HG03045 (cell line): ENCODE measurements around the gene NLRP10.
A peak's percentile ranks its signal among the peaks of the same experiment; 100 is the strongest.

ENCODE experiments used
- ATAC-seq: cut with Tn5 transposase; IDR thresholded peaks from one replicate; pipeline ENCODE4 v1.9.1; 2021; ENCODE audit warnings: mild to moderate bottlenecking, moderate library complexity; ENCODE audit not compliant: unreplicated experiment

The NLRP10 gene, protein sequence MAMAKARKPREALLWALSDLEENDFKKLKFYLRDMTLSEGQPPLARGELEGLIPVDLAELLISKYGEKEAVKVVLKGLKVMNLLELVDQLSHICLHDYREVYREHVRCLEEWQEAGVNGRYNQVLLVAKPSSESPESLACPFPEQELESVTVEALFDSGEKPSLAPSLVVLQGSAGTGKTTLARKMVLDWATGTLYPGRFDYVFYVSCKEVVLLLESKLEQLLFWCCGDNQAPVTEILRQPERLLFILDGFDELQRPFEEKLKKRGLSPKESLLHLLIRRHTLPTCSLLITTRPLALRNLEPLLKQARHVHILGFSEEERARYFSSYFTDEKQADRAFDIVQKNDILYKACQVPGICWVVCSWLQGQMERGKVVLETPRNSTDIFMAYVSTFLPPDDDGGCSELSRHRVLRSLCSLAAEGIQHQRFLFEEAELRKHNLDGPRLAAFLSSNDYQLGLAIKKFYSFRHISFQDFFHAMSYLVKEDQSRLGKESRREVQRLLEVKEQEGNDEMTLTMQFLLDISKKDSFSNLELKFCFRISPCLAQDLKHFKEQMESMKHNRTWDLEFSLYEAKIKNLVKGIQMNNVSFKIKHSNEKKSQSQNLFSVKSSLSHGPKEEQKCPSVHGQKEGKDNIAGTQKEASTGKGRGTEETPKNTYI

DNA sequence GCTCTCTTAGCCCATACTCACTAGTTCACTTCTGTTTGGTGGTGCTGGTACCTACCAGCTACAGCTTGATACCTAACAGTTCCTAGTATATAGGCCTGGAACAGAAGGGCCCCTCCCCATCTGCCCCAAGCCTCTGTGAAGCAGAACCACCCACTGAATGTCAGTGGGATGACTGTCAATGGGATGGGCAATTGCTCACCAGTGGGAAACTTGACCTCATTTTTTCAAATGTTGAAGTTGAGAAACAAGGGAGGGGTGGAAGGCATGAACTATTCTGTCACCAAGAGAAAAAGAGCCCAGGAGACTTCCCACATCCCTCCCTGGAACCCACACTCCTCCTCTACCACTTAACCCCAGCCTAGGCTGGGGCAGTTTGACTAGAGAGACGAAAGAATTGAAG, at the start of gene NLRP10:
NLRP10 (minus strand) TSS at position 62 of the 400 bp plus-strand sequence. CDS start 1,952 bp downstream, outside the sequence.
- ATAC-seq, result no peak

DNA sequence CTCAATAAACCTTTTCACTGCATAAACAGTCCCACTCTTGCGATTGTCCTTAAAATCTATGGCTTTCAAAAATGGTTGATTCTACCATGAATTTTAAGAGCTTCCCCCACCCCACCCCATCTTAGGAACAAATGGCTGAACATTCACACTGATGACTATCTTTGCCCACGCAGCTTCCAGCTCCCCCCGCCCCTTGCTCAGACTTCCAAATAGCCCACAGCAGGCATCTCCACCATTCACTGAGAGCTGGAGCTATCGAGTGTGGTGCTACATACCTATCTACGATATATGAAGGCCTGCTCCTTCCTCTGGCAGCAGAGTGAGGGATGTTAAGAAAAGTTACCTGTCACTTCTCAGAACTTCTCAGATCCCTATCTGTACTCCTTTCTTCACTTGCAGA, 48.6 kb upstream of the NLRP10 start:
- ATAC-seq, result no peak

DNA sequence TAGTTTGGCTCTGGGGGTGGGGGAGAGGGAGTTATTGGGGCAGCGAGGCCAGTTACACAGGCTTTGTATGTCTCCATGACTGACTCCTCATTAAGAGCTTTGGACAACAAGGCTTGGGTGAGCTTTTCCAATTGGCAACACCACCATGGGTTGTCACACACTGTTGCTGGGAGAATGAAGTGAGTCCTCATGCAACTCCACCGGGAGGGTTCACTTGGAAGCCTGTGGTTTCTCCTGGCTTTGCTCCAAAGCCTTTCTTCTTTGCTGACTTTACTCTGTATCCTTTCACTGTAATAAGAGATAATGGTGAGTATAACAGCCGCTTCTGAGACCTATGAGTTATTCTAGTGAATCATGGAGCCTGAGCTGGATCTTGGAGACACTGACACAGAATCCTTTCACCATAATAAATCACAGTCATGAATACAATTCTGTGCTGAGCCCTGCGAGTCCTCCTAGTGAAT, 46.8 kb upstream of the NLRP10 start:
- ATAC-seq, result no peak

DNA sequence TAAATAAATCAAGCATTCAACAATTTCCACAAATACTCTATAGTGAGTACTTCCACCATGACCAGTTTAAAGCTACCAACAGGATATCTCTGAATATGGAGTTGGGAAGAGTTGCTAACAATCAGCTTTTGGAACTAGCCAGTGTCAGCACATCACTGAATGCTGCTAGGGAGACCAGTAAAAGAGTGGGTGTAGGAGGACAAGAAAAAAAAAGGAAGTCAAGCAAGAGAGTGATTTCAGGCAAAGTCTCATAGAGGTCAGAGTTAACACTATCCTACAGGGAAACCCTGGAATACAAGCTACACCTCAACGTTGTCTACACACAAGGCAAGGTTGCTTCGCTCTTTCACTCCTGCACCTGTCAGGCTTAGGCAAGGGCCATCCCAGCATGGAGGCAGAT, 46.1 kb upstream of the NLRP10 start:
- no peak for ATAC-seq

DNA sequence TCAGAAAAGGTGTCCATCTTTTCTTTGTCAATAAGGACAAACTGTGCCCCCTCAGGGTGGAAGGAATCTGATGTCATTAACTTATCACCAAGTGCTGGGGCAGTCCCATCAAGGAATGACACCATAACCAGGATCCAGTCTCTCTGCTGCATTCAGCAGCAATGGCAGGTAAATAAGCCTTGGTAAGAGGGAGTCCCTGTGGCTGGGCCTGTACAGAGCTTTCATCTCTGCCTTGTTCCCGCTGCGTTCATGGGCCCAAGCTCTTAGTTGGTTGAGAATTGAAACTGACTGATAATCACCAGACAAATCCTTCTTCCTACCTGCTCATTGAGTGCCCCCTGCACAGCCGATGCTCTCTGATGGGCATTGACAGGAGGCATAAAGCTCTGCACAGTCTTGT, 44.6 kb upstream of the NLRP10 start:
- no peak for ATAC-seq

DNA sequence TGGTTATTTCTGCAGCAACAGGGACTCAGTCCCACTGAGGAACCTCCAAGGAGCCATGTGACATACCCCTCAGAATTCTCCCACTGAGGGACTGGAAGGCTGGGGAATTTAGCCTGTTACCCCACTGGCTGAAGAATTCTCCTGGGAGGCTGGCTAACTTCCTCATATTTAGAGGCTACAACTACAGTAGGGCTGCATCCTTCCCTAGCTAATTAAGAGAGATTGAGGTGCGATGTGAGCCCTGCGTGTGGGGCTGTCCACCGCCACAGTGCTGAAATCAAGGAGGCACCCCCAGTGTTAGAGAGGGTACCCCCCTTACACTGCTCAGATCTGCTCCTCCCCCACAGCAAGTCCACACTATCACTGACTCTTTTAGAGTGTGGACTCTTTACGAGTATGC, 43.0 kb upstream of the NLRP10 start:
- no peak for ATAC-seq

DNA sequence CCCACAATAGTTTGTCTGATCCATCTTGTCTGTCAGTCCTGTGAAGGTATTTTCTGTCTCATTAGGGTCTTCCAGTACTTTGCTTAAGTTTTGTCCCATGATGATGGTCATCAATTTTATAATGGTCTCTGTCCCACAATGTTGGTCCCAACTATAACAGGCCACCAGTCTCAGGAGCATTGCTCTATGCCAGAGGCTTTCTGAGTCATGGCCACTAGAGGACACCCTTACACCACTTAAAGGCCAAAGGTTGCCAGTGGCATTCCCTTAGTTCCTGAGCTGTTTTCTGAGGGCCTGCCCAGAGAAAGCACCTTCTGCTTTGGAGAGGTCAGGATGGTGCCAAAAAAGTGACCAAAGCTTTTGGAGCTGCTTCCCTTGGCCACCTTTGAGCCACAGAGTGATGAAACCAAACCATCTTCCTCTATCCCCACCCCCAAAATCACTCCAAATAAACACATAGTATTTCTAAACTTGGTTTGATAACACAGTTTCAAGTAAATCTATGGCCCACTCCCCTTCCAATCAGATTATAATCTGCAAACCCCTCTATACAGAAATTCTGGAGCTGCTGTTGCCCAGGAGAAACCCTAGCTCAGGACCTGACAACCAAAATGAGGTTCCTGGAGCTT, 41.2 kb upstream of the NLRP10 start:
- ATAC-seq, result peak; percentile 52

DNA sequence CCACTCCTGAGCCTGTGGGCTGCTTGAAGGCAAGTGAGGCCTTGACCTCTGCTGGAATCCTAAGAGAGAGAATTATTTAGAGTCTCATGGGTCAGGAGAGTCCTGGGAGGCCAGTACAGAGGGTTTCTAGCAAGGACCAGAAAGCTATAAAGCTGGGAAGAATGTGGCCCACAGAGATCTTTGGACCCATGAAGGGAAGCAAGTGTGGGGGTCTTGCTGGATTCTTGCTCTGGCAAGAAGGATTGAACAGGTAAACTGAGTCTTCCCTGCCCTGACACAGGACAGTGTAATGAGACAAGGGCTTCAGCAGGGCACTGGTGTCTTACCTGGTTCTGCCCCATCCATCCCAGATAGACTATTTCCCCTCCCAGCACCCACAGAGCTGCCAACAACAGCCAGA, 40.3 kb upstream of the NLRP10 start:
- no peak for ATAC-seq

DNA sequence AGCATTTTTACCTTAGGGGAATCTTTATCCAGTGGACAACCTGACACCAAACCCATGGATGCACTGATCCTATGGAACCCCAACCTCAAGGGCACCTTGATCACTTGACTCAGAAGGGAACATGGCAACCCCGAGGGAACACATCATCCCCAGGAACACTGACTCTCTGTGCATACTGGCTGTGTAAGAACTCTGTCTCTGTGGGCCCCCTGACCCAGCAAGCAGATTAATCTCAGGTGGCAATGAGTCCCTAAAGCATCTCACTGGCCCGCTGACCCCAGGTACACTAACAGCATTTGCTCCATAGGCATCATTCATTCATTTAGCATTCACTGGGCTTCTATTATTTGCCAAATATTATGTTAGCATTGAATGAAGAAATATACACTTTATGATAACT, 38.8 kb upstream of the NLRP10 start:
- ATAC-seq, result no peak

DNA sequence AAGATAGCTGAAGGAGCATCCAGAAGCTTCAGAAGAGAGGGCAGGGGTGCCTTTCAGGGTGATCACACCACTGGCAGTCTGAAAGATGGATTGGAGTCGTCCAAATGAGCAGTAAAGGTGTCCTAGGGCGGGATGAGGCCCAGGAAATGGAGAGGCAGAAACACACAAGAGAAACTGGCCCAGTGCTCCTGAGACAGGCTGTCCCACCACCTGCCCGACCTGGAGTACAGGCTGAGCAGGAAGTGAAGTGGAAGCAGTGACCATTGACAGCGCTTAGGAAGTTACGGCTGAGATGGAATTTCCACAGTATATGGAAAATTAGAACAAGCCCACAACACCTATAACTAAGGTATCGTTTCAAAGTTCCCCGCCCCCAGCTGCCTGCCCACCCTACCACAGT, 37.9 kb upstream of the NLRP10 start:
- no peak for ATAC-seq

DNA sequence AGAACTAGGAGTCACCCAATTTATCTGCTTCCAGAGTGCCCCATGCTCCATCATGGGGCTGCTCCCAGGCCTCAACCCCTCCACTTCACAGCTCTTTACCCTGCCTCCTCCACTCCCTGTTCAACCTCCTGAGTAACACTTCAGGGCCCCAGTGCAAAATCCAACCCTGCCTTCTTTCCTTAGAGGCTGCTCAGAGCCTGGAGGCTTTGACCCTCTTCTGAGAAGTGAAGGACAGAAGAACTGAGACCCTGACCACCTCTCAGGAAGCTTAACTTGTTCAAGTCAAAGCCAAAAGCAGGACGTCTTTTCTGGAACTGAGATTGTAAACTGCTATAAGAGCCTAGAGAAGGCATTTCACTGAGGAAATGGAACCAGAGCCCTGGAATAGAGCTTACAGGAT, 37.4 kb upstream of the NLRP10 start:
- no peak for ATAC-seq

DNA sequence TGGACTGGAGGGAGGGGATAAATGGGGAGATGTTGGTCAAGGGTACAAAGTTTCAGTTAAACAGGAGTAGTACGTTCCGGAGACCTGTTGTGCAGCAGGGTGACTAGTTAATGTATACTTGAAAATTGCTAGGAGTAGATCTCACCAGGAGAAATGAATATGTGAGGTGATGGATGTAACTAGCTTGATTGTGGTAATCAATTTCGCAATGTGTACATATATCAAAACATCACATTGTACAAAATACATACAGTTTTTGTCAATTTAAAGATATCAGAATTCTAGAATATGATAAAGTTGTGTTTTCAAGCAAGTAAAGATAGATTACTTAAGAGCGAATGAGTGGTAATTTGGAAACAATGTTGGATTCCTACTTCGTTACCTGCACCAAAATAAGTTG, 35.1 kb upstream of the NLRP10 start:
- no peak for ATAC-seq

DNA sequence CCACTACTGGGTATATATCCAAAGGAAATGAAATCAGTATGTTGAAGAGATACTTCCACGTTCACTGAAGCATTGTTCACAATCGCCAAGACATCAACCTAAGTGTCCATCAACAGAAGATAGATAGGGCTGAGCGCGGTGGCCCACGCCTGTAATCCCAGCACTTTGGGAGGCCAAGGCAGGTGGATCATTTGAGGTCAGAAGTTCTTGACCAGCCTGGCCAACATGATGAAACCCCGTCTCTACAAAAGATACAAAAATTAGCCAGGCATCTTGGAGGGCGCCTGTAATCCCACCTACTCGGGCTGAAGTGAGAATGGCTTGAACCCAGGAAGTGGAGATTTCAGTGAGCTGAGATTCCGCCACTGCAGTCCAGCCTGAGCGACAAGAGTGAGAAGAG, 34.5 kb upstream of the NLRP10 start:
- no peak for ATAC-seq

DNA sequence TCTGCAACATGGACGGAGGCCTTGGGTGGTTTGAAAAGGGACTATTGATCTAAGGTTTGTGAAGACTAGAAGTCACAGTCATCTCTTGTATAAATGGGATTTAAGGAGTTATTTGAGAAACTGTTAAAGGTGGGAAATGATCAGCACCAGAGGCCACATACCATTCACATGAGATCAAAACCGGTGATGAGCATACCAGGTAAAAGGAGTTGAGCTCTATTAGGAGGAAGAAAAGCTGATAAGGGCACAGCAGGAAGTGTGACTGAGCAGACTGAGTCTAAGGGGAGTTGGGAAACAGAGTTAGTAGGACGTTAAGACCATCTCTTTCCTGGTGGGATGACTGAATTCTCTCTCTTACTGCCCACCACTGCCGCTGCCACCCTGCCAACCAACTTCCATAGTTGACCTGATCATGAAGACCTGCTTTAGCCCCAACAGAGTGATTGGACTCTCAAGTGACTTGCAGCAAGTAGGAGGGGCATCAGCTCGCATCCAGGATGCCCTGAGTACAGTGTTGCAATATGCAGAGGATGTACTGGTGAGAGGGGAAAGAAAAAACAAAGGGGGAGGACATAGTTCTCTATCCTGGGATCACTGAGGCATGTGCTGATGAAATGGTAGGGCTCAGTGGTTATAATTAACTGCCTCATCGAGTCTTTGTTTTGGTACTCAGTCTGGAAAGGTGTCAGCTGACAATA, 29.5 kb upstream of the NLRP10 start:
- ATAC-seq, result no peak

DNA sequence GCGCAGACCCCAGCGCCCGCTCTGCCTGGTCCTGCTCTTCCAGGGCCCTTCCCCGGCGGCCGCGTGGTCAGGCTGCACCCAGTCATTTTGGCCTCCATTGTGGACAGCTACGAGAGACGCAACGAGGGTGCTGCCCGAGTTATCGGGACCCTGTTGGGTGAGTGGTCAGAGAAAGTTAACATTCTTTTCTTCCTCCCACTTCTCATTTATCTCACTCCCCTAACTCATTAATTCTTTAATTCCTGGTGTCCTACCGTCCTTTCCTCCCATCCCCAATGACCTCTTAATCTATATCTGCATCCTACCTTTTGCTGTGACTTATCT, 22.3 kb upstream of the NLRP10 start:
- ATAC-seq, result peak; percentile 7

DNA sequence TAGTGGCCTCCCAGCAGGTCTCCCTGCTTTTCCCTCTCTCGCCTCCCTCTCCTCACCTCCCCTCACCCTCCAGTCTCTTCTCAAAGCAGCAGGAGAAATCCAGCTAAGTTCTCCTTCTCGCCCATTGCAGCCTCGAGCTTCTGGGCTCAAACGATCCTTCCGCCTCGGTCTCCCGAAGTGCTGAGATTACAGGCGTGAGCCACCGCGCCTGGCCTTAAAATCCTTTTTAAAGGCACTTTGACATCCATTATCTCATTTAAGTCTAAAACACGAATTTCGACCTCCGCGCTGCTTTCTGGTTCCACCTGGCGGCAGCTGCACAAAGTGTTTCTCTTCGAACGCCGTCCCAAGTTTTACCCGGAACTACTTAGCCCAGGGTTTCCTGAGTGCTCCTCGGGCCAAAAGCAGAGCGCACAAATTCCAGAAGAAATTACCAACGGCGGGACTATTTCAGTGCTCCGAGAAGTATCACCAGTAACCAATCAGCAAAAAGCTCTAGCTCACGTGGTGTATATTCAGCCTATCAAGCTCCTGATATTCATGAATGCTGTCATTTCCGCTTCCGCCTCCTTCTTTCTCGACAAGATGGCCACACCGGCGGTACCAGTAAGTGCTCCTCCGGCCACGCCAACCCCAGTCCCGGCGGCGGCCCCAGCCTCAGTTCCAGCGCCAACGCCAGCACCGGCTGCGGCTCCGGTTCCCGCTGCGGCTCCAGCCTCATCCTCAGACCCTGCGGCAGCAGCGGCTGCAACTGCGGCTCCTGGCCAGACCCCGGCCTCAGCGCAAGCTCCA, 21.7 kb upstream of the NLRP10 start, which contains the start of gene EIF3F:
EIF3F (plus strand) TSS at position 570 of the 792 bp plus-strand sequence; CDS start at position 586, 16 bp downstream.
- peak; percentile 97 for ATAC-seq

DNA sequence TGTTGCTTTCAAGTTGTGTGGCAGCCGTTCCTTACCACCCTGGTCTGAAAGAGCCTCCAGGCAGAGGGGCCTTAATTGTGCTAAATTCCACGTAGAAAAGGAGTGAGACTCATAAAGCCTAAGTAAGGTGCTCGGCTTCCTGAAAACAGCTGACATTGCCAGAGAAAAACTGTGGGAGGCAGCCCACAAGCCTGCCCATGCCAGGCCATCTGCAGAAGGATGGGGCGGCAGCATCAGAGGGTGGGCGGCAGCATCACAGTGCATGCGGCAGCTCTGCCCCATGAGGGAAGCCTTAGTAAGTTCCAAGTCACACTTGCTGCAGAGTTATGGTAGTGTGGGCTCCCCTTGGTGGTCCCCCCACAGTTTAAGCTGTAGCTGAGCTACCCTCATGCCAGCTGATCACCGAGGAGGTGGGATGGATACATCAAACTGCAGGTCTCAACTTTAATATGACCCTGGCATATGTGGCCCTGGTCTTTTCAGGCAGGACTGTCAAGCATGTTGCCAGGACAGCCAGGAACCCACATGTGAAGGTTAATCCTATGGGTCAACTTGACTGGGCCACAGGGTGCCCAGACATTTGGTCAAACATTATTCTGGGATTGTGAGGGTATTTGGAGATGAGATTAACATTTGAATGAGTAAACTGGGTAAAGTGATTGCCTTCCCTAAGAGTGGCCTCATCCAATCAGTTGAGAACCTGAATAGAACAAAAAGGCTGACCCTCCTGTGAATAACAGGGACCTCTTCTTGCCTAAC, 18.8 kb upstream of the NLRP10 start:
- no peak for ATAC-seq

DNA sequence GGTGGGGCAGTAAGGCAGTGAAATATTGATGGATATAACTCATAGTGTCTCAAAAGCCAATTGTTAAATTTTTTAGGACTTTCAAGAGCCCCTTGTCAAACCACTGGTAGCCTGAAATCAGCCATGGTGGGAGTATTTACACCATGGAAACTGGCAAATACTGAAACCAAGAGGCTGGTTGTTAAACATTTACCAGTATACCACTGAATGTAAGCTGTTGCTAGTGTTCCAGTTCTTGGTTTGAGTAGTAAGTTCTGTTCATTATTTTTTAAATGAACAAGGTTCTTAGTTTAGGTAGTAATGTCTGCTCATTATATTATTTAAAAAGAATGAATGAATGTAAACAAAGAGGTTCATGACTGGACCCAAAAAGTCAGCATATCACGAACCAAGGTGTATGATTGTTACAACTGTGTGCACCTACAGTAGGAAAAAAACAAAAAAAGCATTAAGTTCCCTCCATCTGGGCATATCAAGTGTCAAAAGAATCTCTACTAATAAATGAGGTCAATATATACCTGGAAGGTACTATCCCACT, 17.4 kb upstream of the NLRP10 start:
- no peak for ATAC-seq

DNA sequence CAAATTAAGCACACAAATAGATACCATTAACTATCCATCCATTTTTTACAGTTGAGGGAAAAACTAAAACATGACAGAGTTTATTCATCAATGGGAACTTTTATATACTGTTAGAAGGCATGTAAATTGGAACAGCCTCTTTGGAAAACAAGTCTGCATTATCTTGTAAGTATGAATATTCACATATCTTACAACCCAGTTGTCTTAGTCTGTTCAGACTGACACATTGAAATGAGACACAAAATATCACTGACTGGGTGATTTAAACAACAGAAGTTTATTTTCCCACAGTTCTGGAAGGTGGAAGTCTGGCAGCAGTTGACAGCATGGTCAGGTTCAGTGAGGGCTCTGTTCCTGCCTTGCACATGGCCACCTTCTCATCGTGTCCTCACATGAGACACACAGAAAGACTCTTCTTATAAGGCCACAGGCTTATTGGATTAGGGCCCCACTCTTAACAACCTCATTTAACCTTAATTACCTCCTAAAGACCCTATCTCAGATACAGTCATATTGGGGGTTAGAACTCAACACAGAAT, 16.4 kb upstream of the NLRP10 start:
- no peak for ATAC-seq
